SJCRH30 (cell line): ENCODE results near the gene PTPRM. TPM values are rescaled to one million over a fixed set of nuclear protein-coding genes. Genes with fewer than 3 reads are reported as not detected.
"Not testable (repeated sequence)": the region's sequence is repeated elsewhere in the genome, so short reads cannot be mapped to it uniquely, and the experiment has no call there.

ENCODE experiments used
- DNase-seq, 2 experiments: peaks; one replicate each; pipeline ENCODE4 v3.0.0-alpha.2; 2015 to 2020
- H3K27ac ChIP-seq: fragments of 250-450 bp; sonication (Bioruptor Pico); 2 replicates; pipeline ENCODE4 v1.5.1; 2020; ENCODE audit warnings: mild to moderate bottlenecking, moderate library complexity
- H3K27me3 ChIP-seq: fragments of 250-450 bp; sonication (Bioruptor Pico); 2 replicates; pipeline ENCODE4 v1.5.1; 2020; ENCODE audit warnings: mild to moderate bottlenecking, moderate library complexity
- H3K36me3 ChIP-seq: fragments of 250-450 bp; sonication (Bioruptor Pico); 2 replicates; pipeline ENCODE4 v1.5.1; 2020; ENCODE audit warnings: mild to moderate bottlenecking, moderate library complexity
- H3K4me1 ChIP-seq: fragments of 250-450 bp; sonication (Bioruptor Pico); 2 replicates; pipeline ENCODE4 v1.5.1; 2020; ENCODE audit warnings: mild to moderate bottlenecking, moderate library complexity
- H3K4me3 ChIP-seq: fragments of 250-450 bp; sonication (Bioruptor Pico); 2 replicates; pipeline ENCODE4 v1.5.1; 2020; ENCODE audit warnings: mild to moderate bottlenecking, moderate library complexity
- H3K9me3 ChIP-seq: fragments of 250-450 bp; sonication (Bioruptor Pico); replicated peaks from 2 replicates; pipeline ENCODE4 v1.5.1; 2020; ENCODE audit warnings: mild to moderate bottlenecking, moderate library complexity
- total RNA-seq: library from RNA; depleted of rRNA; stranded (reverse); fragments of >200 nt; shearing (Covaris generic); gene quantifications from 2 replicates; pipeline ENCODE4 v1.2.3, GENCODE V29; 2014

Gene PTPRM
- total RNA-seq, 1 experiment from 2014 or later, result 10.1 TPM

- Histone ChIP-seq H3K9me3 (no peaks in the 10 kb centered on the region), H3K27me3 (no peaks in the 10 kb centered on the region), H3K4me3 (no peak overlapping the region), H3K27ac (no peak overlapping the region), H3K4me1 (no peaks in the 10 kb centered on the region), H3K36me3 (no peaks in the 10 kb centered on the region)
- DNase-seq, result no peak
Observed at GRCh38 chr18:8036551-8036950, 469.4 kb downstream of the PTPRM start.

DNA sequence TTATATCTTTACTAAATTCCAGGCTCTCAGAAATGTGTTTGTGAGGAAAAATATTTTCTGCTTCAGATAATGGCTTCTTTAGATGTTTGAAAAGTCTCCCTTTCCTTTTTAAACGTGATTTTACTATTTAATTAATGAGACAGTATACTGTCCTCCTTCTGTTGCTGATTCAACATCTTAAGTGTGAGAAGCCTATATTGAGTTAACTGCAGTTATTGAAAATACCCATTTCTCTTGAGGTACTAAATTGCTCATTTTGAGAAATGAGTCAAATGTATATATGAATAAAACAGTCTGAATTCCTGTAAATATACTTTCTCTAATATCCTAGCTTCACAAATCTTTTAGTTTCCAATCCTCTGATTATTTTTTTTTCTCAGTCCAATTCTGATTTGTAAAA, 470.2 kb downstream of the PTPRM start:
- no peak for DNase-seq
- no peaks in the 10 kb centered on the region for H3K27me3 ChIP-seq
- H3K36me3 ChIP-seq, result no peaks in the 10 kb centered on the region
- no peaks in the 10 kb centered on the region for H3K9me3 ChIP-seq
- H3K27ac ChIP-seq, result no peak overlapping the region
- H3K4me1 ChIP-seq, result no peaks in the 10 kb centered on the region
- H3K4me3 ChIP-seq, result no peak overlapping the region

DNA sequence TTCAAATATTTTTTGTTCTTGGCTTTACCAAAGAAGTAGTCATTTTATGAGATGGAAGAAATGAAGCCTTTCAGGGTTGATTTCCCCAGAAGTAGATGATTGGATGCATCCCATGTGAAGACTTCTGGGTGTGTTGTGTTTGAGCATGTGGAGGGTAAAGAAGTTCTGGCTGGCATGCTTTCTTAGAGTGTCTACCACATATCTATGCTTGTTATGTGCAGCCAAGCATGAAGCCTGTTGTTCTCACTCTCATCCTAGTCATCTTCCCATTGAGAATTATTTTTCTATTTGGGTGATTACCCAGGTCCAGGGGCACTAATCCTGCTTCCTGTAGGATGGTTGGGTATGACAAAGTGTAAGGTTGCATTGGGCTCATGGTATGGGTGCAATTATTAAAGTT, 472.9 kb downstream of the PTPRM start:
- H3K4me3 ChIP-seq, result no peak overlapping the region
- no peak overlapping the region for H3K27ac ChIP-seq
- no peaks in the 10 kb centered on the region for H3K9me3 ChIP-seq
- no peaks in the 10 kb centered on the region for H3K27me3 ChIP-seq
- no peak for DNase-seq
- H3K4me1 ChIP-seq, result no peaks in the 10 kb centered on the region
- H3K36me3 ChIP-seq, result no peaks in the 10 kb centered on the region

GRCh38 chr18:8041526-8042111, 474.5 kb downstream of the PTPRM start:
- Histone ChIP-seq H3K27me3 (no peaks in the 10 kb centered on the region), H3K36me3 (no peaks in the 10 kb centered on the region), H3K4me1 (no peaks in the 10 kb centered on the region), H3K4me3 (no peak overlapping the region), H3K9me3 (no peaks in the 10 kb centered on the region), H3K27ac (no peak overlapping the region)
- DNase-seq, result no peak

GRCh38 chr18:8044004-8044403, 476.9 kb downstream of the PTPRM start:
- Histone ChIP-seq H3K4me3 (no peak overlapping the region), H3K9me3 (no peaks in the 10 kb centered on the region), H3K36me3 (no peaks in the 10 kb centered on the region), H3K27ac (no peak overlapping the region), H3K27me3 (no peaks in the 10 kb centered on the region), H3K4me1 (no peaks in the 10 kb centered on the region)
- DNase-seq, result no peak

DNA sequence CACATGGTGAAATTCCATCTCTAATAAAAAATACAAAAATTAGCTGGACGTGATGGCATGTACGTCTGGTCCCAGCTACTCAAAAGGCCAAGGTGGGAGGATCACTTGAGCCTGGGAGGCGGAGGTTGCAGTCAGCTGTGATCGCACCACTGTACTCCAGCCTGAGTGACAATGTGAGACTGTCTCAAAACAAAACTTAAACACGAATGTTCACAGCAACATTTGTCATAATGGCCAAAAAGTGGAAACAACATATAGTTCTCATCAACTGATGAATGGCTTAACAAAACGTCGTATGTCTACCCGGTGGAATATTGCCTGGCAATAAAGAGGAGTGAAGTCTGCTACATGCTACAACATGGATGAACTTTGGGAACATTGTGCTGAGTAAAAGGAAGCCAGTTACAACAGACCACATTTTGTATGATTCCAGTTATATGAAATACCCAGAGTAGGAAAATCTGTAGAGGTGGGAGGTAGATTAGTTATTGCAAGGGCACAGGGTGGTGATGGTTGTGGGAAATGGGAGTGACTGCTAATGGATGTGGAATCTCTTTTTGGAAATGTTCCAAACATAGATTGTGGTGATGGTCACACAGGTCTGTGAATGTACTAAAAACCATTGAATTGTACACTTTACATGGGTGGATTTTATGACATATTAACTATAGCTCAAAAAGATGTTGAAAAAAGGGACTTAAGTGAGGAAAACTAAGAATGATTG, 478.2 kb downstream of the PTPRM start:
- Histone ChIP-seq H3K27me3 (no peaks in the 10 kb centered on the region), H3K27ac (no peak overlapping the region), H3K4me3 (no peak overlapping the region), H3K4me1 (no peaks in the 10 kb centered on the region), H3K36me3 (no peaks in the 10 kb centered on the region), H3K9me3 (no peaks in the 10 kb centered on the region)
- no peak for DNase-seq

GRCh38 chr18:8045884-8046281, 478.8 kb downstream of the PTPRM start:
- H3K36me3 ChIP-seq, result no peaks in the 10 kb centered on the region
- no peaks in the 10 kb centered on the region for H3K9me3 ChIP-seq
- no peak for DNase-seq
- no peak overlapping the region for H3K4me3 ChIP-seq
- H3K27ac ChIP-seq, result no peak overlapping the region
- no peaks in the 10 kb centered on the region for H3K4me1 ChIP-seq
- H3K27me3 ChIP-seq, result no peaks in the 10 kb centered on the region

- H3K9me3 ChIP-seq, result no peaks in the 10 kb centered on the region
- H3K36me3 ChIP-seq, result no peaks in the 10 kb centered on the region
- no peaks in the 10 kb centered on the region for H3K27me3 ChIP-seq
- H3K4me1 ChIP-seq, result no peaks in the 10 kb centered on the region
- H3K4me3 ChIP-seq, result no peak overlapping the region
- DNase-seq, result peak; percentile 15 to 28
- H3K27ac ChIP-seq, result no peak overlapping the region
Observed at GRCh38 chr18:8046441-8046840, 479.3 kb downstream of the PTPRM start.

DNA sequence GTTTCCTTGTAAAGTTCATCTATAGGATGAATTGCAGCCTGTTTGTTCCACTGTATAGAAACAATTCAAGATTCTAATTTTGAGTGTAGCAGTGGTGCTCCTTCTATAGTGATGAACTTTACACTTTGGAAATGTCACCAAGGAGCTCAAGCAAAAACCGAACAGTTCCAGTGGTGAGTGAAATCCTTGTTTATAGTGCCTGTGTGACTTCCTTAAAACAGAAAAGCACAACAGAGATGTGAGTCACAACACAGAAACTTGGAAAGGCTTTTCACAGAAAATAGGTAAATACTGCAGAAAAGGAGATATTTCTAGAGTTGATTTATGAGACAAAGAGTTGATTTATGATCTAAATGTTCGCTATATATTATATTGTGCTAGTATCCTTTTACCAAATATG, 482.0 kb downstream of the PTPRM start:
- H3K9me3 ChIP-seq, result no peaks in the 10 kb centered on the region
- H3K4me3 ChIP-seq, result no peak overlapping the region
- H3K4me1 ChIP-seq, result no peaks in the 10 kb centered on the region
- DNase-seq, result no peak
- no peaks in the 10 kb centered on the region for H3K27me3 ChIP-seq
- no peak overlapping the region for H3K27ac ChIP-seq
- H3K36me3 ChIP-seq, result no peaks in the 10 kb centered on the region

GRCh38 chr18:8050616-8051329, 483.7 kb downstream of the PTPRM start:
- no peaks in the 10 kb centered on the region for H3K4me1 ChIP-seq
- no peak overlapping the region for H3K4me3 ChIP-seq
- H3K9me3 ChIP-seq, result no peaks in the 10 kb centered on the region
- no peak overlapping the region for H3K27ac ChIP-seq
- DNase-seq, result no peak
- no peaks in the 10 kb centered on the region for H3K27me3 ChIP-seq
- H3K36me3 ChIP-seq, result no peaks in the 10 kb centered on the region

DNA sequence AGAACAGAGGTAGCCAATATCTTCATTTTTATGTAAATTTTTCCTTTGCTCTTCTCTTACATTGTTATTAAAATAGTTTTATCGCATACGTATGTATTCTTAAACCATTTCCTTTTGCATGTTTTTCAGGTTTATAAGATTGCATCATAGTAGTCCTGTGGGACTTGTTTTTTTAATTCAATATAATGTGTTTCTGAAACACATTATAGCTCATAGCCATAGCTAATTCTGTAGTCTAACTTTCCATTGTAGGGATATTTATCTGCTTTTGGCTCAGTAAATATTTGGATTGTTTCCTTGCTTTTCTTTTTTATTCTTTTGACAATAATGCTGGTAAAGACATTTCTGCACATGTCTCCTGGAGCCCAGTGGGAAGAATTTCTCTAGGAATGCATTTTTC, 484.3 kb downstream of the PTPRM start:
- Histone ChIP-seq H3K36me3 (no peaks in the 10 kb centered on the region), H3K4me3 (no peak overlapping the region), H3K27me3 (no peaks in the 10 kb centered on the region), H3K9me3 (no peaks in the 10 kb centered on the region), H3K4me1 (no peaks in the 10 kb centered on the region), H3K27ac (no peak overlapping the region)
- no peak for DNase-seq

- peak; percentile 4 to 26 for DNase-seq
- no peaks in the 10 kb centered on the region for H3K4me1 ChIP-seq
- H3K27ac ChIP-seq, result no peak overlapping the region
- H3K9me3 ChIP-seq, result no peaks in the 10 kb centered on the region
- no peaks in the 10 kb centered on the region for H3K27me3 ChIP-seq
- no peak overlapping the region for H3K4me3 ChIP-seq
- H3K36me3 ChIP-seq, result no peaks in the 10 kb centered on the region
Observed at GRCh38 chr18:8052237-8052701, 485.2 kb downstream of the PTPRM start.

DNA sequence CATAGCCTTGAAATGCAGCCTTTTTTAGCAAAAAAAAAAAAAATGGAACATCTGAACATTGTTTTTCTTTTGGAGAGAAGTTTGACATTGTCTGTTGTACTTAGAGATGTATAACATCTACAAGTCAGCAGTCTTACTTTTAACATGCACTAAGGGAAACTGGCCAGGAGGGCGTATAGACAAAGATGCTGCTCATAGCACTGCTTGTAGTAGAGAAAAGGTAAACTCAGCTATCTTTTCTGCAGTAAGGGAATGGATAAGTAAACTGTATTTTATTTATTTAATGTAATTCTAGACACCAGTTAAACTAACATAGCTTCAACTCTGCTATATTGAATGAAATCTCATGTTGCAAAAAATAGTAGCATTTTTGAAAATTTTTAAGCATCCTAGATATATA, 489.6 kb downstream of the PTPRM start:
- Histone ChIP-seq H3K36me3 (no peaks in the 10 kb centered on the region), H3K9me3 (no peaks in the 10 kb centered on the region), H3K27me3 (no peaks in the 10 kb centered on the region), H3K27ac (no peak overlapping the region), H3K4me1 (no peaks in the 10 kb centered on the region), H3K4me3 (no peak overlapping the region)
- DNase-seq, result no peak

- not testable (repeated sequence) for H3K9me3 ChIP-seq, DNase-seq, H3K27ac ChIP-seq, H3K27me3 ChIP-seq, H3K36me3 ChIP-seq, H3K4me3 ChIP-seq, H3K4me1 ChIP-seq
Observed at GRCh38 chr18:8063152-8063551, 496.0 kb downstream of the PTPRM start.

GRCh38 chr18:8063733-8064132, 496.6 kb downstream of the PTPRM start:
- no peak overlapping the region for H3K27ac ChIP-seq
- no peak for DNase-seq

More at GRCh38 chr18:8063733-8064132, 496.6 kb downstream of the PTPRM start:
- H3K9me3 ChIP-seq, result no peaks in the 10 kb centered on the region
- H3K4me3 ChIP-seq, result no peak overlapping the region
- no peaks in the 10 kb centered on the region for H3K27me3 ChIP-seq
- no peaks in the 10 kb centered on the region for H3K36me3 ChIP-seq
- H3K4me1 ChIP-seq, result no peaks in the 10 kb centered on the region
